Parathyroid adenoma (tissue), 2 donors: ENCODE results near the gene SCML1.
A peak's percentile ranks its signal among the peaks of the same experiment; 100 is the strongest.

Source experiments
- H2AFZ ChIP-seq: fragments of 300-600 bp; sonication (generic); one replicate; pipeline ENCODE4 v1.7.0; 2017; ENCODE audit warnings: antibody characterized with exemption, mild to moderate bottlenecking
- H3K27ac ChIP-seq: fragments of 300-600 bp; sonication (generic); one replicate; pipeline ENCODE4 v1.7.0; 2017
- H3K27me3 ChIP-seq: fragments of 300-600 bp; sonication (generic); one replicate; pipeline ENCODE4 v1.7.0; 2017; ENCODE audit warnings: low read length; ENCODE audit not compliant: control insufficient read depth, insufficient read depth
- H3K36me3 ChIP-seq: fragments of 300-600 bp; sonication (generic); one replicate; pipeline ENCODE4 v1.7.0; 2017; ENCODE audit warnings: low read length; ENCODE audit not compliant: control insufficient read depth, insufficient read depth
- H3K4me1 ChIP-seq: fragments of 300-600 bp; sonication (generic); one replicate; pipeline ENCODE4 v1.7.0; 2017; ENCODE audit warnings: control low read depth
- H3K4me2 ChIP-seq: fragments of 300-600 bp; sonication (generic); one replicate; pipeline ENCODE4 v1.7.0; 2017; ENCODE audit warnings: low read length
- H3K4me3 ChIP-seq: fragments of 300-600 bp; sonication (generic); one replicate; pipeline ENCODE4 v1.7.0; 2017; ENCODE audit warnings: low read depth, low read length
- H3K79me2 ChIP-seq: fragments of 300-600 bp; sonication (generic); one replicate; pipeline ENCODE4 v1.7.0; 2017; ENCODE audit warnings: control low read depth
- H3K9ac ChIP-seq: fragments of 300-600 bp; sonication (generic); one replicate; pipeline ENCODE4 v1.7.0; 2017; ENCODE audit warnings: mild to moderate bottlenecking
- H3K9me3 ChIP-seq: fragments of 300-600 bp; sonication (generic); one replicate; pipeline ENCODE4 v1.7.0; 2017; ENCODE audit warnings: low read length; ENCODE audit not compliant: control insufficient read depth
- TF ChIP-seq, protein P1 (sequence below): fragments of 300-600 bp; sonication (generic); IDR thresholded peaks from one replicate; pipeline ENCODE4 v1.7.0; 2017; ENCODE audit warnings: antibody characterized with exemption, mild to moderate bottlenecking
- donor health status: primary hyperparathyroidism.

SCML1 gene

DNA sequence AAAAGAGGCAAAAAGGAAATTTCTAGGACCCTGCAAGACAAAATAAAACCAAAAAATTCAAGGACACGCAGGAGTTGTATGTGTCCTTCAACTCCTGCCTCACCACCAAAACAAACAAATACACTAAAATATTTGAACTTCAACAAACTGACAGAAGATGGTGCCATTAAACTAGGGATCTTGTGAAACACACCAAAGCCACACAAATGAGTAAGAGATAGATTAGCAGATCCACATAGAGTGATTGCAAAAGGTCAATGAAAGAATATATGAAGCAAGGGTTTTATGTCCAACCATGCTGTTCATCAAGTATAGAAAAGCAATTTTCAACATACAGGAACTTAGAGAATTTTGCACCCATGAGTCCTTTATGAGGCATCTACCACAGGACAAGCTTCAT lies 40.1 kb upstream of the SCML1 start:
- TF ChIP-seq, protein P1, sequence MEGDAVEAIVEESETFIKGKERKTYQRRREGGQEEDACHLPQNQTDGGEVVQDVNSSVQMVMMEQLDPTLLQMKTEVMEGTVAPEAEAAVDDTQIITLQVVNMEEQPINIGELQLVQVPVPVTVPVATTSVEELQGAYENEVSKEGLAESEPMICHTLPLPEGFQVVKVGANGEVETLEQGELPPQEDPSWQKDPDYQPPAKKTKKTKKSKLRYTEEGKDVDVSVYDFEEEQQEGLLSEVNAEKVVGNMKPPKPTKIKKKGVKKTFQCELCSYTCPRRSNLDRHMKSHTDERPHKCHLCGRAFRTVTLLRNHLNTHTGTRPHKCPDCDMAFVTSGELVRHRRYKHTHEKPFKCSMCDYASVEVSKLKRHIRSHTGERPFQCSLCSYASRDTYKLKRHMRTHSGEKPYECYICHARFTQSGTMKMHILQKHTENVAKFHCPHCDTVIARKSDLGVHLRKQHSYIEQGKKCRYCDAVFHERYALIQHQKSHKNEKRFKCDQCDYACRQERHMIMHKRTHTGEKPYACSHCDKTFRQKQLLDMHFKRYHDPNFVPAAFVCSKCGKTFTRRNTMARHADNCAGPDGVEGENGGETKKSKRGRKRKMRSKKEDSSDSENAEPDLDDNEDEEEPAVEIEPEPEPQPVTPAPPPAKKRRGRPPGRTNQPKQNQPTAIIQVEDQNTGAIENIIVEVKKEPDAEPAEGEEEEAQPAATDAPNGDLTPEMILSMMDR: no peak
- peak overlapping the region; percentile 8 for H2AFZ ChIP-seq

DNA sequence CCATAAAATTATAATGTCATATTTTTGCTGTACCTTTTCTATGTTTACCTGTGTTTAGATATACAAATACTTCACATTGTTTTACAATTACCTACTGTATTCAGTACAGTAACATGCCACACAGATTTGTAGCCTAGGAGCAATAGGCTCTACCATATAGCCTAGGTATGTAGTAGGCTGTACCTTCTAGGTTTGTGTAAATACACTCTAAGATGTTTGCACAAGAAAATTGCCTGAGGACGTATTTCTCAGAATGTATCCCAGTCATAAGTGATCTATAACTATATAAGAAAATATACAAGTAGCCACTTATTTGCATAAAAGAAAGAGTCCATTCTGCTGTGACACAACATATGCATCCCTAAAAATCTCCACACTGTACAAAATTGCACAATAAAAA lies 36.3 kb upstream of the SCML1 start:
- Histone ChIP-seq H3K4me2 (no peak overlapping the region), H3K27ac (no peak overlapping the region), H3K27me3 (no peaks in the 10 kb centered on the region), H3K9ac (no peak overlapping the region), H3K36me3 (no peaks in the 10 kb centered on the region), H3K4me3 (no peak overlapping the region), H3K9me3 (no peaks in the 10 kb centered on the region), H3K79me2 (no peaks in the 10 kb centered on the region), H3K4me1 (no peaks in the 10 kb centered on the region), H2AFZ (no peak overlapping the region)
- TF ChIP-seq, protein P1: no peak

More for the DNA sequence above, 40.1 kb upstream of the SCML1 start:
- Histone ChIP-seq H3K4me2 (no peak overlapping the region), H3K27me3 (no peaks in the 10 kb centered on the region), H3K36me3 (no peaks in the 10 kb centered on the region), H3K9ac (no peak overlapping the region), H3K27ac (no peak overlapping the region), H3K4me1 (no peaks in the 10 kb centered on the region), H3K4me3 (no peak overlapping the region), H3K9me3 (no peaks in the 10 kb centered on the region), H3K79me2 (no peaks in the 10 kb centered on the region)

DNA sequence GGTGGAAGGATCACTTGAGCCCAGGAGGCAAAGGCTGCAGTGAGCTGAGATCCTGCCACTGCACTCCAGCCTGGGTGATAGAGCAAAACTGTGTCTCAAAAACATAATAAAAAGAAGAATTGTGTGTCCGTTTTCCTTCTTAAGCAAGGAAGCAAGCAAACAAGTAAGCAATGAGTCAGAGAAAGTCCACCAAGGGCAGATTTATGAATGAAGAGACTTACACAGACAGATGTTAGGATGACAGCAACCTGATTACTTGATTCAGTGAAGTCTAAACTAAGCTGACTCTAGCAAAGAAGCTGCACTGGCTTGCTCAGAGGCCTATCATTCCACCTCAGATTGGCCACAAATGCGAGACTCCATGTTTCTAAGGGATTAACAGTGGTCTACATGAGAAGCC lies 34.1 kb upstream of the SCML1 start:
- Histone ChIP-seq H3K4me1 (no peaks in the 10 kb centered on the region), H2AFZ (no peak overlapping the region), H3K4me2 (no peak overlapping the region), H3K36me3 (no peaks in the 10 kb centered on the region), H3K4me3 (no peak overlapping the region), H3K9me3 (no peaks in the 10 kb centered on the region), H3K27ac (no peak overlapping the region), H3K27me3 (no peaks in the 10 kb centered on the region), H3K79me2 (no peaks in the 10 kb centered on the region), H3K9ac (no peak overlapping the region)
- TF ChIP-seq, protein P1: no peak

DNA sequence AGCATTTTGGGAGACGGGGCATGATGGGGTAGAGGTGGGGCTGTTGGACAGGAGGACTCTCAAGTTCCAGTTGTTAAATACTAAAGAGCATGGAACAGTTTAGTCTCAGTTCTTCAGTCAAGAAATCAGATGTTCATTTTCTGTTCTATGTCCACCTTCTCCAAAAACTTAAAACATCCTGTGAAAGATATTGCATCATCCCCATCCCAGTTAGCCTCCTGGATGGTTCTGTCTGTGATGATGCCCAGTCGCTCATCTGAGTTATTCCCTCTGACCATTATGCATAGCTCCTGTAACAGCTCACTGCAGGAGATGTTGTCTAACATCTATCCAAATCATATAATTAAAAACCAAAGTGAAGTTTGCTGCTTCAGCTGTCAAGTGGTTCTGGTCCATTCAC lies 32.1 kb upstream of the SCML1 start:
- Histone ChIP-seq H3K27me3 (no peaks in the 10 kb centered on the region), H3K9ac (no peak overlapping the region), H3K4me1 (no peaks in the 10 kb centered on the region), H3K4me3 (no peak overlapping the region), H2AFZ (no peak overlapping the region), H3K4me2 (no peak overlapping the region), H3K9me3 (no peaks in the 10 kb centered on the region), H3K36me3 (no peaks in the 10 kb centered on the region), H3K79me2 (no peaks in the 10 kb centered on the region), H3K27ac (no peak overlapping the region)
- TF ChIP-seq, protein P1: no peak

DNA sequence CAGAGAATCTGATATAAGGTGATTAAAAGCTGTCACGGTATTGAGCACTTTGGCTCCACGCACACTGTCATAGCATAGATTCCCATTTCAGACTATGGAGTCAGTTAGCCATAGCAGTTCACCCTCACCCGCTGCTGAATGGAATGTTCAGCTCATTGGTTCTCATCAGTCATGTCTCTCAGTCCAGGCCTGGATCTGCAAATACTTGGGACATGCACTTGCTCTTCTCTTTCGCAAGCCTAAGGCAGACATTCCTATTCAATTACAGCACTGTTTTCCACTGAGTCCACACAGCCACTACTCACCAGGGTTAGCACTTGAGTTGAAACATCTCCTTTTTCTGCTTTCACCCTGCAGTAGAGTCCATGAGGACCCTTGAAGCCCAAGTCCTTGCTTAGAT lies 30.6 kb upstream of the SCML1 start:
- H3K36me3 ChIP-seq: no peaks in the 10 kb centered on the region
- H3K9ac ChIP-seq: no peak overlapping the region
- H3K4me2 ChIP-seq: no peak overlapping the region
- TF ChIP-seq, protein P1: no peak
- no peaks in the 10 kb centered on the region for H3K4me1 ChIP-seq
- H3K9me3 ChIP-seq: no peaks in the 10 kb centered on the region
- no peak overlapping the region for H3K27ac ChIP-seq
- no peaks in the 10 kb centered on the region for H3K79me2 ChIP-seq
- no peak overlapping the region for H3K4me3 ChIP-seq
- H3K27me3 ChIP-seq: no peaks in the 10 kb centered on the region
- H2AFZ ChIP-seq: no peak overlapping the region
